IPS DF 4.7 (cell line): ENCODE measurements around the gene KAT6B.
"Not testable (repeated sequence)": the region's sequence is repeated elsewhere in the genome, so short reads cannot be mapped to it uniquely, and the experiment has no call there.

Source experiments
- DNase-seq: peaks from one replicate; pipeline ENCODE4 v3.0.0-alpha.2; 2013; ENCODE audit warnings: low spot score; ENCODE audit errors: extremely low read depth

Gene KAT6B

GRCh38 chr10:75033399-75034130, 207.2 kb downstream of the KAT6B start:
- DNase-seq = no peak

- no peak for DNase-seq
Observed at GRCh38 chr10:75034131-75034512, 207.7 kb downstream of the KAT6B start.

DNA sequence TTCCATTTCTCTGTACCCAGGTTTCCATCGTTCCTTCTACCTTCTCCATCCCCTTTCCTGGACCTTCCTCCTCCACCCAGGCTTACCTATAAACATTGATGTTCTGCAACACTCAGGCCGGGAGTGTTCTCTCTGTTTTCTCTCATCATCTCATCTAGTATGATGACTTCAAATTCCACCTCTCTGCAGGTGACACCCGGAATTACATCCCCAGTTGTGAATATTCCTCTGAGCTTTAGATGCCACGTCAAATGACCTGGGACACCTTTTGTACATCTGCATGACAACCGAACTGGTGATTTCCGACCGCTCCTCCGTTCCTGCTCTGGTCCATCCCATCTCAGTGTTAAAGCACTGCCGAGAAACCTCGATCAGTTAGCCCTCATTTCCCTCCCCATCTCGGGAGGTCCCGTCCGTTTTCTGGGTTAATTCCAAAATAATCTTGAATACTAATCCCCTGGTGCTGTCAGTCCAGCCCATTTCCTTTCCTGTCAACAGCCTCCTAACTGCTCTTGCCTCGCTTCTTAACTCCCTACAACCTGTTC, 208.4 kb downstream of the KAT6B start:
- no peak for DNase-seq

DNA sequence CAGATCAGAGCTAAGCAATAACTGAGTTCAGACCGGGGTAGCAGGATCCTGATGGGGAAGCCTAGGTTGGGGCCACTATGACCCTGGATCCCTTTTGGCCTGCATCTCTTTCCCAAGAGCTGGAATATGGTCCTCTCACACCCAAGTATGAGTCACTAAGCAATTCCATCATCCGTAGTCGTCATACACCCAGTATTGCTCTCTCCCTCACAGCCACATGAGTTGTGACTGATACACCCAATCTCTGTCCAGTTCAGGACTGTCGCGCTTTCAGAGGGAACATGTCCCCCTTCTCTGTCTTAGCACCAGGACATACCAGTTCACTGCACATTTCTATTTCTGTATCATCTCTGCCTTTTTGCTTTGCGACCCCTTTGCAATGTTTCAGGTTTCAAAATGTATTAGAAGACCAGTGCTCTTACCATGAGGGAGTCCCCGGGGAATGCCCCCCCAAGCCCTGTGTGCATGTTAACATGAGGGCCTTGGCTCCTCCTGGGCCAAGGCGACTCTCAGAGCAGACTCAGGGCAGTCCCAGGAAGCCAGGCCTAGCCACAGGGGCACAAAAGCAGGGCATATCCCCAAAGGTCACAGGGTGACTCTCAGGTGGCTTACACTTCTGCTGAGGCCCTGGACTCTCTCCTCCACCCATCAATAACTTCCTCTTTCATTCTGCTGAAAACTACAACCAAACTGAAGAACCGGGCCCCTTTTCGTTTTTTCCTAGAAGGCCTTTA, 209.7 kb downstream of the KAT6B start:
- no peak for DNase-seq

DNA sequence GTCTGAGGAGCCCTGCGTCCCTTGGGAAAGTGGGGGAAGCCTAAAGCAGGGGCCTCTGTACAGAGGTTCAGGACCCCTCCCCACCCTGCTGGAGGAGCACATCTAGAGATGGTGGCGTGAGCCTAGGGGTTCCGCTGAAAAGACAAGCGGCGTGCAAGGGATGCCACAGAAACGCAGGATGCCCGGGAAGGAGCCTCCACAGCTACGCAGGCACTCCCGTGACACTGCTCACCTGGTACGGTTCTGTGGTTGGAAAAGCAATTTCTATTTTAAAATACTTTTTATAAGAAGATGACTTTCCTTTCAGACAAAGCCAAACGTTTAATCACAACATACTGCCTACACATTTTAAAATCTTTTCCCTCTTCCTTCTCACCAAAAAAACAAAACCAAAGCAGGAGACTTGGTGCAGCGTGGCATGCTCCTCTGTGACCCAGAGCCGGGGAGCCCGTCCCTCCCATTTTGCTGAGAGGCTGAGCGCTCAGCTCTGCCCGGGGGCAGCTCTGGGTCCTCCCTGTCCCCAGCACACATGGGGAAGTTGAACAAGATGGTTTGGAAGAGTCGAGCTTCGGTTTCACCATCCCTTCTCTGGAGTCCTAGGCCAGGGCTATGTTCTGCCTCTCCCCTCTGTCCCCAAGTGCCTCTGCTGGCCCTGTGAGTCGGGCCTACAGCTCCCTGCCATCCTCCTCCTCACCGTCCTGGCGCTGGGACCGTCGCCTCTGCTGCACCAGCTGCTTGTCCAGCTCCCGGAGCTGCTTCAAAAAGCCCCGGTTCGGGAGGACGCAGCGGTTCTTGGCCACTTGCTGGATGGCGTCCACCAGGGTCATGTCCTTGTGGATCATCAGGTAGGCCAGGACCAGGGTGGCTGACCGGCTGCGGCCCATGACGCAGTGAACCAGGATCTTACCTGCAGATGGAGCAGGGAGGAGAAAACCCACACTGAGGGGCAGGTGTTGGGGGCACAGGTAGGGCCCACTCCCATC, 211.1 kb downstream of the KAT6B start:
- no peak for DNase-seq

GRCh38 chr10:75038335-75038734, 211.9 kb downstream of the KAT6B start:
- no peak for DNase-seq

- DNase-seq = no peak
Observed at GRCh38 chr10:75040576-75040975, 214.2 kb downstream of the KAT6B start.

- no peak for DNase-seq
Observed at GRCh38 chr10:75042292-75042974, 216.0 kb downstream of the KAT6B start.

DNA sequence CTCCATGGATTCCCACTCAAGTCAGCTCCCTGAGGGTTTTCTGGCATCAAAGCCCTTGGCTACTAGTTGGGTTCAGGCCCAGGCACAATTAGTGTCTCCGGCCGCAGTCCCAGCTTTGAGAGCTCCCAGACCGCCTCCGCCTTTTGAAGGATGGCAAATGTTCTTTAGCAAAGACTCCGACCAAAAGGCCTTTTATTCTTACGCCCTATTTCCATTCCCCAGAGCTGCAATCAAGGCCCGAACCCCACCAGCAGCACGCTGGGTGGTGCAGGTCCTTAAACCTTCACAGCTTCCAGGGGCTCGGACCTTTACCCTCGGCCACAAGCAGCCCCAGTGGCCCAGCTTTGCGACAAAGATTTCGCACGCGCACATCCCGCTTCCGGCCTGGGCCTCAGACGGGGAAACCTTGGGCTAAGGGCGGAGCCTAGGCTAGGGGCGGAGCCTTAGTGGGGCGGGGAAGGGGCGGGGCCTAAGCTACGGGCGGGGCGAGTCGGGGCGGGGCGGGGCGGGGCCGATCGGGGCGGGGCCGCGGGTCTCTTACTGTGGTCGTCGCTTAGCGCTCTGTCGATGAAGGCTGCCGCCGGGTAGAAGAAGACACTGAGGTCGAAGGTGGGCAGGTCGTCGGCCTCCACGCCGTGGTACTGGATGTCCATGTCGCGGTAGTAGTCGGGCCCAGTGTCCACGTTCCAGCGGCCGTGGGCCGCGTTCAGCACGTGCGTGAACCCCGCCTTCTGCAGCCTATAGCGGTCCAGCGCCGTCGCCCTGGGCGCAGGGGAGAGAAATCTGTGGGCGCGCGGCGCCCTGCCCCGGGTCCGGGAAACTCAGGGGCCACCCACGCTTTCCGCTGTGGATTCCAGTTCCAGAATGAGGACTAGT, 217.1 kb downstream of the KAT6B start:
- no peak for DNase-seq

GRCh38 chr10:75048669-75049098, 222.3 kb downstream of the KAT6B start:
- DNase-seq = no peak

DNA sequence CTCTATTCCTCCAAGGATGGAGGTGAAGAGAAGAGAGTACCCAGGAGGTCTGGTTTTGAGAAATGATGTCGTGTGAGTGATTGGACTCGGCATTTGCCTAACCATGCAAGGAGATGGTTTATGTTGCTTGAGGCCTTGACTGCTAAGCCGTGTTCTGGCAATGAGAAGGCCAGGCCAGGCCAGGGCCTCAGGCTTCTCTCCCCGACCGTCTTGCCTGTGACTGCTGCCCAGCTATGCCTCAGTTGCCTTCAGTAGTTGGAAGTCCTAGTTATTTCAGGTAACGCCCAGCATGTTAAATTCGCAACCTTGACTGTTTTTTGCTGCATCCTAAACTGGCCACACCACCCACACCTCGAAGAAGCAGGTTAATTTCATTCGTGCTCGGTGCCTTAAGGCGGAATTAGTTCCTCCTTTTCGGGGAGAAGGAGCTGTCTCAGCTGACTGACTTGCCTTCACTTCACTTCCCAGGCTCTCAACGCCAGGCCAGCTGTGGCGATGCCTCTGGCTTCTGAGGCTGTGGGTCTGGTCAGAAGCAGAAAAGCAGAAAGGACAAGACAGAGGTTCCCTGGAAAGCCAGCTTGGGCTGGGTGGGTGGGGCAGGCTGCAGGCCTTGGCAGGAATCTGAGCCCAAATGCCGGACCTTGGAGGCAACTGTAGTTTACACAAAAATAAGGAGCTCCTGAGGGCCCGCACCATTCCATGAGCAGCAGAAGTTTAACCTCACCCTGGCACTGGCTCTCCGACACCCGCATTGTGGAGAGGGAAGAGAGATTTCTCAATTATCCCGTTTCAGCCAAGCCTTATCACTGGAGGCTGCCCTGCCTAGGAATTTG, 223.1 kb downstream of the KAT6B start:
- no peak for DNase-seq

GRCh38 chr10:75050149-75050919, 223.9 kb downstream of the KAT6B start:
- DNase-seq = no peak

DNA sequence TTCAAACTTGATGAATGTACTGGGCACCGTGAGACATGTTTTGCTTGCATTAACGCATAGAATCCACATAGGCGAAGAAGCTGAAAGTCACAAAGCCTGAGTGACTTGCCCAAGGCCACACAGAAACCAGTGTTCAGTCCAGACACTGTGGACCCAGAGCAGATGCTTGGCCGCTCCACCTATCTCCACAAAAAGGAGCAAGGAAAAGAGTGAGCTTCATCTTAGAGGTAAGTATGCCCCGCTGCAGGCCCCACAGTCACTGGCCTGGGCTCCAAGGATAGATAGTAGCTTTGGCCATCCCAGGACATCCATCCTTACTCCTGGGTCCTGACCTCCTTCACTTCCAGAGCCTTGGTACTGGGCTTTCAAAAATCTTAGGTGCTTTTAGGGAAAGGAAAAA, 224.9 kb downstream of the KAT6B start:
- DNase-seq = no peak

DNA sequence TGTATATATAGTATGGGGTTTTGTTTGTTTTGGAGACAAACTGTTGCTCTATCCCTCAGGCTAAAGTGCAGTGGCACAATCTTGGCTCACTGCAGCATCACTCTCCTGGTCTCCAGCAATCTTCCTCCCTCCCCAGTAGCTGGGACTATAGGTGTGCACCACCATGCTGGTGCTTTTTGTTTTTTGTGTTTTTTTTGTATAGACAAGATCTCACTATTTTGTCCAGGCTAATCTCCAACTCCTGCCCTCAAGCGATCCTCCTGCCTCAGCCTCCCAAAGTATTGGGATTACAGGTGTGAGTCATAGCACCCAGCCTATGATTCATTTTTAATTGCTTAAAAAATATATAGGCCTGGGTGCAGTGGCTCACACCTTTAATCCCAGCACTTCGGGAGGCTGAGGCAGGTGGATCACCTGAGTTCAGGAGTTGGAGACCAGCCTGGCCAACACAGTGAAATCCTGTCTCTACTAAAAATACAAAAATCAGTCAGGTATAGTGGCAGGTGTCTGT, 229.6 kb downstream of the KAT6B start:
- DNase-seq = not testable (repeated sequence)

DNA sequence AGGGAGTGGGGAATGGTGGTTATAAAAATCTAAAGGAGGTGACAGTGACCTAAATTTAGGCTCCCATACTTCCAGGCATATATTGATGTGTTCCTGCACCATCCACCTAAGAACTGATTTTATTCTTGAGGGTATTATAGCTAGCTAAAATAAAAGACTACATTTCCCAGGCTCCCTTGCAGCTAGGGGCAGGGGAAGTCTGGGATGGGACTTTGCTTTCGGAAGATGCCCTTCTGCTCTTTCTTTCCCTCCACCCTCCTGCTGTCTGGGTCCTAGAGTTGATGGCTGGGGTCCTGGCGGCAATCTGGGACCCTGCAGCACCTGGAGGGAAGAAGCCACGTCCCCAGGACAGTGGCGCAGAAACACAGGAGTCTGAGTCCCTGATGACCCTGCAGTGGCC, 231.3 kb downstream of the KAT6B start:
- DNase-seq = no peak

DNA sequence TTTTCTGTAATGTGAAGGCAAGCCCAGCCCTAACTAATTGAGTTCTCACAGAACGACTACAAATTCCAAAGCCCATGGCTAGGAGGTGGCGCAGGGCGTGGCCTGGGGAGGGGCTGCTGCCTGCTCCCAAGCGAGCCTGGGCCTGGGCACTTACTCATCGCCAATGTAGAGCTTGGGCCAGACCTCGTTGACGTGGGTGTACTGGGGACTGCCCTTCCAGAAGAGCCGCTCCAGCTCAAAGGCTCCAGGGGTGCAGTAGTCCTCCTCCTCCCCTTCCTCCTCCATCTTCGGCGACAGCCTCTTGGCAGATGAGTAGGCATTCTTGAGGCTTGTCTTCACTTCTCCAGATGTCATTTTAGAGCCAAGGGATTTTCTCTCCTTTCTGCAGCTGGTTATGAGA, 231.8 kb downstream of the KAT6B start:
- no peak for DNase-seq

DNA sequence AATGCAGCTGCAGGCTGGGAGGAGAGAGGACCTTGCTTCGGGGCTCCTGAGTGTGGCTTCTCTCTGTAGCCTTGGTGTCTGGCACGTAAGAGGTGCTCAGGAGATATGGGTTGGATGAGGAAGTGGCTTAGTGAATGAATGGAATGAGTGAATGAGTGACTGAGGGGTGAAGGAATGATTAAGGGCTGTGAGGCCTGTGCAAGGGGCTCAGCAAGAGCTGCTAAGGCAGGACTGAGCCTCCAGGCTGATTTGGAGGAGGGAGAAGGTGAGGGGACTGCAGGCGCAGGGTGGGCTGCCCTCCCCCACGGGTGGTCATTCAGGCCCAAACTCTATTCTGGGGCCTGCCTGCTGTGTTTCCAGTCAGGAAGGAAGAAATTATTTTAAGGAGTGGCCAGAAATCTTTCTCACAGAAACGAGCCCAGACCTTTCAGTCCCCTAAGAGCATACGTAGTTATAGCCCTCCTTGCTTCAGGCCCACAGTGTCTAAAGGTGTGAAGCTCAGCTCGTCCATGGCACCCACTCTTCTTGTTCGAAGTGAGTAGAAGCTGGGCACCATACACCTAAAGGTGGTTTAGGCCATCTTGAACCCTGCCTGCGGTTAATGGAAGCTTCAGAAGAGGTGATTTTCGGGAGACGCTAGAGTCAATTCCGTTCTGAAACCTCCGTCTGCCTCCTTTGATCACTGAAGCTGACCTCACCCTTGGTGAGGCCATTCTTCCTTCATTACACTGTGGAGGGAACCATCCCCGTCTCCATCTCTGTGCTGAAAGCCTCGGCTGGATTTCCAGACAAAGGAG, 235.5 kb downstream of the KAT6B start:
- DNase-seq = no peak
